Stimulated activated CD4-positive, alpha-beta T cell treated with anti-CD3 and anti-CD28 coated beads, Interleukin-4, amount 100 ng/mL, for 24 hours (primary cell): Measurements from ENCODE around the gene HLA-DPB1.
"Not testable (repeated sequence)": the region's sequence is repeated elsewhere in the genome, so short reads cannot be mapped to it uniquely, and the experiment has no call there.

Experiments
- DNase-seq: peaks from one replicate; pipeline ENCODE4 v3.0.0-alpha.2; 2020

Gene HLA-DPB1

DNA sequence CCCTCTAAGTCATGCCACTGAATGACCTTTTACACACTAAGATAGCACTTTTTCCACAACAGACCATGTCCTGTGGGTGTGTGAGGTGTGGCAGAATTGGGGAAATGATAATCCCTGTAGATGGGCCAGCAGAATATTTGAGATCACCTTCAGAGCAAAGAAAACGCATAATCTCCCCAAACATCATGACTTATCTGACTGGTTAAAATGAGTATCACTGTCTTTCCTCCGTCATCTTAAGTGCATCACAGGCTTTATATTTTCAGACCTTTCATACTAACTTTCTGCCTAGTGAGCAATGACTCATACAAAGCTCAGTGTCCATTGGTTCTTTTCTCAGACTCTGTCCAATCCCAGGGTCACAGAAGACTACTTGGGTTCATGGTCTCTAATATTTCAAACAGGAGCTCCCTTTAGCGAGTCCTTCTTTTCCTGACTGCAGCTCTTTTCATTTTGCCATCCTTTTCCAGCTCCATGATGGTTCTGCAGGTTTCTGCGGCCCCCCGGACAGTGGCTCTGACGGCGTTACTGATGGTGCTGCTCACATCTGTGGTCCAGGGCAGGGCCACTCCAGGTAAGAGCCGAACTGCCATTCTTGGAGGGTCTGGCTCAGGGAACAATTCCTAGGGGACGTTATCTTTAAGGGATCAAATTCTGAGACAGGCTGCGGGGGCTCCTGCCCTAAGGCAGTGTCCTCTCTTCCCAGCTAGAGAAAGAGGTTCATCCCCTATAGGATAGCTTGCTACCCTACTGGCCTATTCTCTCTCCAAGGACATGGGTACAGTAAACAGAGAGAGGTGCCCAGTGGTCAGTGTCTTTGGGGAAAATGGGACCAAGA, at the start of gene HLA-DPB1:
Gene HLA-DPB1 (plus strand): TSS at position 423 of the 838 bp plus-strand sequence. CDS start 52 bp downstream, at position 475.
- peak; percentile 22 for DNase-seq

GRCh38 chr6:33028220-33028849, 47.5 kb upstream of the HLA-DPB1 start:
- DNase-seq = no peak

GRCh38 chr6:33029328-33030184, 46.2 kb upstream of the HLA-DPB1 start:
- DNase-seq = no peak

DNA sequence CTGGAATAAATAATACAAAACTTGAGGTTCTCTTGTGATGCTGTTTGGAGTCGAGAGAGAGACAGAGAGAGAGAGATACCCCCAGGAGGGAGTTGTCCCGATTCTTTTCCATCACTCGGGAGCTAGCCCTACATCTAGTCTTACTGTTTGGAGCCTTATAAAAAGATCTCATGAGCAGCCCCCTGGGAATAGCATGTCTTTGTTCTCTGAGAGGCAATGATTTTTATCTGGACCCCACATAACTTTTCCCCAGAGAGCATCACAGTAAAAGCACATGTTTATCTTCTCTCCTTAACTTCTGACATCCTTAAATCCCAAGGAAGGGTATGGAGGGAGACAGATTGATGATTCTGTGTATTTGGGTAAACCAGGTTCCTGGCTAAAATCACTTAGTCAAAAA, 45.5 kb upstream of the HLA-DPB1 start:
- DNase-seq = no peak

DNA sequence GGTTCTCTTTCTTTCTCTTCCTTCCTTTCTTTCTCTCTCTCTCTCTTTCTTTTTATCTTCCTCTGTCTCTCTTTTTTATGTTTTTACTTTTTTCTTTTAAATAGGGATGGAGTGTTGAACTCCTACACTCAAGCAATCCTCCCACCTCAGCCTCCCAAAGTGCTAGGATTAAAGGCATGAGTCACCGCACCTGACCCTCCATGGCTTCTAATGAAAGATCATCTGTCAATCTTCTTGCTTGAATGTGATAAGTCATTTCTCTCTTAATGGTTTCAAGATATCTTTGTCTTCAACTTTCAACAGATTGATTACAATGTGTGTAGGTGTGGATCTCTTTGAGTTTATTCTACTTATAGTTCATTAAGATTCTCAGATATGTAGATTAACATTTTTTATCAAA, 41.2 kb upstream of the HLA-DPB1 start:
- DNase-seq = no peak

- DNase-seq = no peak
Measured at GRCh38 chr6:33036535-33036934, 39.3 kb upstream of the HLA-DPB1 start.

DNA sequence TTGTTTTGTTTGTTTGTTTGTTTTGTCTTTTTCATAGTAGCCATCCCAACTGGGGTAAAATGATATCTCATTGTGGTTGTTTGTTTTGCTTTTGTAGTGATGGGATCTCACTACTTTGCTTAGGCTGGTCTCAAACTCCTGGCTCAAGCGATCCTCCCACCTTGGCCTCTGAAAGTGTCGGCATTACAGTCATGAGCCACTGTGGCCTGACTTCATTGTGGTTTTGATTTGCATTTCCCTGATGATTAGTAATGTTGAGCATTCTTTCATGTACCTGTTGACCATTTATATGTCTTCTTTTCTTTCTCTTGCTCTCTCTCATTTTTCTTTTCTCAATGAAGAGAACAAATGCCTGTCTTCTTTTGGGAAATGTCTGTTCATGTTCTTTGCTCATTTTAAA, 35.6 kb upstream of the HLA-DPB1 start:
- no peak for DNase-seq

DNA sequence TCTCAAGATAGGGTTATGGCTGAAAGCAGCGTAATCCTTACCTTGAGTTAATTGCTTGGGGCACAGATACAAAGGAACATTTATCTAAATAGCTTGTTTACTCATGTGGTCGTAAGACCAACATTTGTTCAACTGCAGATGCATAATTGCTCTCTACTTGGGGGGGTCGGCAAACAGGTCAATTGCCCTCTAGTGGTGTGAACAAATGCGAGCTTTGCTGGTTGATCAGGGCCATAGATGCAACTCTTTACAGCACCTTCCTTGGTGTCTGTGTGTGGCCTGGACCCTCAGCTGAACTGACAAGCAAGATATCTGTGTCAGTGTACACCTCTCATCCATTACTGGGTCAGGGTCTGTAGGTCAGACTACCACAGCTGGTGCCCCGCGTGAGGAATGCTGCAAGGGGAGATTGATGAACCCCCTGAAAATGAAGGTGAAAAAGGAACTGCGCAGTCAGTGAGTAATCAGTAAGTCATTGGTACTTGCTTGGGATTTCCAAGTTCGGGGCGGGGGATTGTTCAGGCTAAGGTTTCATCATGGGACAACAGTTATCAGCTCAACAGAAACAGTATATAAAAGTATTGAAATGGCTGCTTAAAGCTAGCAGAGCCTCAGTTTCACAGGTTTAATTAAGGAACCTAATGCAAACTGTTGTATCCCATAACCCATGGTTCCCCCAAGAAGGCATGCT, 26.3 kb upstream of the HLA-DPB1 start:
- DNase-seq = no peak

DNA sequence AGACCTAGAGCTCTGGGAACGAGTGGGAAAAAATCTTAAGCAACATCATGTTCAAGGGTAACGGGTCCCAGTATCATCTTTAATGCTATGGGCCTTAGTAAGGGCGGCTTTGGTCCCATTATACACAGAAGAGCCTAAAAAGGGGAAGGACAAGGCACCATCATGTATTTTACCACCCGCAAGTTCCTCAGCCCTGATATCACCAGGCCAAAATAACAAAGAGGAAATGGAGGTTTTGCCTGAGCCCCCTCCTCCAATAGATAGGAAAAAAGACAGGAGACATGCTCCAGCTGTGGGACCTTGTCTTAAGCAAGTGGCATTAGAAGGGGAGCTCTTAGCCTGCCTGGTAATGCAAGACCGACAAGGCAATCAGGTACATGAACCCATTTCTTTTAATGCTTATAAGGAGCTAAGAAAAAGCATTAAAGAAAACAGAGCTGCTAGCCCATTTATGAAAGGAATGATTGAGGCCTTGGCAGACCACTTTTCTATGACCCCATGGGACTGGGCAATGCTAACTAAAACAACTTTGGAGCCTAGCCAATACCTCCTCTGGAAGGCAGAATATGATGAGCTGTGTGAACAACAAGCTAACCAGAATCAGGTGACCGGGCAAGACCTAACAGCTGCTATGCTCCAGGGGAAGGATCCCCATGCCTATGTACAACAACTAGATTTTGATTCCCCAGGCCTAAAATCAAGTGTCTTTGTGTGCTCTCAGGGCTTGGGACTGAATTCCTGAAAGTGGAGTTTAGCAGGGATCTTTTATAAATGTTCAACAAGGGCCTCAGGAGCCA, 25.6 kb upstream of the HLA-DPB1 start:
- DNase-seq = no peak

DNA sequence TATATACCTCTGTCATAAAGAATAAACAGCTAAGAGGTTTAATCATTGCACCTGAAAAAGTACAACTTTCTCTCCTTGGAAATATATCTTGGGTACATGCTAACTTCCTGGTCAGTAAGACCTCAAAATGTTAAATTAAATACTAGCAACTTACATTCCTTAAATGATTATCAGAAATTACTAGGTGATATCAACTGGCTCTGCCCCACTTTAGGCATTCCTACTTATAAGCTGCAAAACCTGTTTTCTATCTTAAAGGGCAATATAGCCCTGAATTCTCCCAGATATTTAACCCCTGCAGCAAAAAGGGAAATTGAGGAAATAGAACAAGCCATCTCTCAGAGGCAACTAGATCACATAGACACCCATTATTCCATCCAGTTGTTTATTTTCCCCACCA, 23.2 kb upstream of the HLA-DPB1 start:
- no peak for DNase-seq

DNA sequence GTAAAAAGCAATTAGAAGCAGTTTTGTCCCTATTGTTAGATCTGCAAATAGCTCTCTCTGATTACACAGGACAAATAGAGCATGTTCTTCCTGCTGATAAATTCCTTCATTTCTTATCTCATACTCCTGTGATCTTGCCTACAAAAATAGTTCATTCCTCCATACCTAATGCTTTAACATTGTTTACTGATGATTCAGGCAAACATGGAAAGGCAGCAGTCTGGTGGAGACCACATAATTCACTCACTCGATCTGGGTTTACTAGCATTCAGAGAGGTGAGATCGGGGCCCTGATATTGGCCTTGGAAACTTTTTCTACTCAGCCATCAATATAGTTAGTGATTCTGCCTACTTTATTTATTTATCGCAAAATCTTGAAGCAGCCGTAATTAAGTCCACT, 22.6 kb upstream of the HLA-DPB1 start:
- no peak for DNase-seq

DNA sequence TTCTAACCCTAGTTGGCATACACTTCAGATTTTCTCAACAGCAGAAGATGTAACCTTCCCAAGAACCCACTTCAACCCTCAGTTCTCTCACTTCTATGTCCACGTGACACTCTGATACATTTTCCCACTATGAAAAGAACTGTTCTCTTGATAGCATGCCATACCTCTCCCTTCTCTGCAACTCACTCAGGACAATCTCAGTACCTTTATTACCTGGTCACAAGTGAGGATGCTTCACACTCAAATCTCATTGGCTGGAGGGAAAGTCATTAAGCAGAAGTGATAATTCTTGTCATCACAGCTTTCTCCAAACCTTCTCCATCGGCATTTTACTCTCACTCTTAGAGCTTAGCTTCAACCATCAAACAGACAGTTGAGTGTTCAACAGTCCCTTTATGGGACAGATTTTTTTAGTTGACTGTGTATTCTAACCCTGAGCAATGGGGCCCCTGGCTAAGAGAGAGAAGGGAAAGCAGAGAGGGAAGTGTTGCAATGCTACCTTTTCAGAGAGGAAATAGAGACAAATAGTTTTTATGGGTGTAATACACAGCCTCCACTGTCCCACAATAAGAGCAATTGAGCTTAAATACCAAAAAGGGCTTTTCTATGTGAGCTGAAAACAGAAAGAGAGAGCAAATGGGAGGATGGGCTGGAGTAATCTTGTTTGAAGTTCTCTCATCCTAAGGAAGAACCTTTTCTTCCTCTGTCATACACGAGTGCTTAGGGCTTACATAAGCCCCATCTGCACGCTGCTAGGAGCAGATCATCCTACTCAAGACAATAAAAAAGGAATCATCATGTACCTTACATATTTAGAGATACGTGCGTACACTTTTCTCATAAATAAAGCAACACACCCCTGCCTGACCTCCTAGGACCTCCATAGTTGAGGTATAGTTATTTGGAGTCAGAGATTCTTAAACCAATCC, 18.3 kb upstream of the HLA-DPB1 start:
- DNase-seq = no peak

DNA sequence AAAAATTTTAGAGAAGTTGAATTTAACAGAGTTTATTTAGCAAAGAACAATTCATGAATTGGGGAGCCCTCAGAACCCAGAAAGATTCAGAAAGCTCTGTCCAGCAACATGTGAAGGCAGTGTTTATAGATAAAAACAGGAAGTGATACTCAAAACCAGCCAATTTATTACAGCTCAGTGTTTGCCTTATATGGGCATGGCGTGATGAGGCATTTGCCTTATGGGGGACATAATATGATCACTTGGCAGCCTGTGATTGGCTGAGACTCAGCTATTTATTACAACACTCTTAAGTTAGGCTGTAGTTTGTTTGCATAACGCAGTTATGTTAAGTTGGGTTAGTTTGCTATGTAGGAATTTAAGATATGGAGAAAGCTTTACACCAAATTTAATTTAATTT, 13.8 kb upstream of the HLA-DPB1 start:
- DNase-seq = no peak

GRCh38 chr6:33063435-33063834, 12.4 kb upstream of the HLA-DPB1 start:
- not testable (repeated sequence) for DNase-seq

DNA sequence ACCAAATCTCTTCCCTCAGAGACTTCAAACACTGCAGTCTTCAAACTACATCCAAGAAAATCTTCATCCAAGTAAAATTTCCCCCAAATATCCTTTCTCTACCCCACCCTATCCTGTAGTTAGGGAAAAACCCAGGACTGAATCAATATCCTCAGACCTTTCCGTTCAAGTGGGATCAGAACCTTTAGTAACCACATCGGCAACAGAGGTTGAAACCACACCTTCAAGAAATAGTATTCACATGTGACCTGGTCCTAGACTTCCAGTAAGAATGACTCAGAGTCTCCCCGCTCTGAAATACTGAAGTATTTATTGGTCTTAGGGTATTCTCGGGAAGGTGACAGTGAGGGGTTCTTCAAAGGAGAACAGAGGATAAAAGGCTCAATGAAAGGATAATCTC, 11.1 kb upstream of the HLA-DPB1 start:
- no peak for DNase-seq

DNA sequence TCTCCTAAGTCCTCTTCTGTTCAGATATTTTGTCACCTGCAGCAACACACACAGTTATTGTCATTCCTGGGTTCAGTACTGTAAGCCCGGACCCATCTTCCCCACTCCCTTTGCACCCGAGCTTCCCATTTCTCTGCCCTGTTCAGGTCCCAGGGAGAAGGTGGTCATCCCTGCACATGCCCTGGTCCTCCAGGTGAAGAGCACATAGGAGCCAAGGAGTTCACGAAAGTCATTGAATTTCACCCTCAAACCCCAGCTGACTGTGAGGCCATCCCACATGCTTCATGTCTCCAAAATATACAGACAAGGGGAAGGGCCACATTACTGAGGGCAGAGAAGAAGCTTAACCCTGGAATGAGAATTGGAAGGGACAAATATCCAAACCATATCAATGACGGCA, 10.5 kb upstream of the HLA-DPB1 start:
- DNase-seq = no peak

- no peak for DNase-seq
Measured at GRCh38 chr6:33066917-33067521, 8.8 kb upstream of the HLA-DPB1 start.

DNA sequence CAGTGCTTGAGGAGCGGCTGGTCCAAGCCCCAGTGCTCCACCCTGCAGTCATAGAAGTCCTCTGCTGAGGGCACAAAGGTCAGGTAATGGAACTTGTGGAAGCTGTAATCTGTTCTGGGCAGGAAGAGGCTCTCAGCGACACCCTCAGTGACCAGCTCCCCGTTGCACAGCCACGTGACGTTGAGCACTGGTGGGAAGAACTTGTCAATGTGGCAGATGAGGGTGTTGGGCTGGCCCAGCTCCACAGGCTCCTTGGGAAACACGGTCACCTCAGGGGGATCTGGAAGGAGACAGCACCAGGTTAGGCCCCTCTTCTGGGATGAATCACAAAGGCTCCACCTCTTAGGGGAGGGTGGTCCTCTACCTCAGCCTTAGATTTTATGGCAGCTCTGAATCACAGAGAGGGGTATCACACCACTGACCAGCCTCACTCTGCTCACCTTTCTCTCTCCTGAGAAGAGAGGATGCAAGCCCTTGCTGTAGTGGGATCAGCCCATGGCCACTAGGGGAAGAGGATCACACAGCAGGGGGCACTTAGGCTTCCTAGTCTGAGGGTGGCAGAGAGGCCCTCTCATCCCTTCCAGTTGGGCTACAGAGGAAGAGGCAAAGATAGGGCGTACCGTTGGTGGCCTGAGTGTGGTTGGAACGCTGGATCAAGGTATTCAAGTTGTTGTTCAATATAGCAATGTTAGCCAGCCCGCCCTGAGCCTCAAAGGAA, 6.6 kb upstream of the HLA-DPB1 start:
- DNase-seq = no peak

DNA sequence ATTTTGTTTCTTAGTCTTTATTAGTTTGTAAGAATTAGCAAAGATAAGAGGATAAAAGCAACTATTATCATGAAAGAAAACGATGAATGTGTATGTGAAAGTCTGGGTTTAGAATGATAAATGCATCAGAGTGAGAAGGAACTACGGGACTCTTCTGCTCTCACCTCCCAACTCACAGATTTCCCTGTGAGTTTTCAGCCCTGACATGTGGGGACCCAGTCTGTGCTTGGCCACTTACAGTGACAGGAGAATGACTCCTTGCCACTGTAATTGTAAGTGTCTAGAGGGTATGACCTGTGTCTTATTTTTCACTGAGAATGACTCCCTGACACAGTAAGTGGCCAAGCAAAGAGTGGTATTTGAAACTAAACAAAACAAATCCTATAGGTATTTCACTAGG, 4.9 kb upstream of the HLA-DPB1 start:
- no peak for DNase-seq

DNA sequence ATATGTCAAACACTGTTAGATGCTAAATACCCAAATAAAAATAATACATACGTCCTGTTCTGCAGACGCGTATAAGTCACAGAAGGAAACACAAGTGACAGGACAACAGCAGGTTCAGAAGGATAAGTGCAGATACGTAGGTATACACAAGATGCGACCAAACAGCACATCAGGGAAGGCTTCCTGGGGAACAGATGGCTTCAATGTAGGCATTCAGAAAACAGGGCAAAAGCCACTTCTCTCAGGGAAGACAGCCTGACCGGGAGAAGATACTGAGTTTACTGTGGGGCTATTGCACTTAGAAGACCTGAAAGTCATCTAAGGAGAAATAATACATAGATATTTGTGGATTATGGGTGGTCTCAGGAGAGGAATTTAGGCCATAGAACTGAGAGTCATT, 4.2 kb upstream of the HLA-DPB1 start:
- DNase-seq = no peak
